H9 (cell line): Measurements from ENCODE around the gene PTTG2. TPM values are rescaled to one million over a fixed set of nuclear protein-coding genes. Genes with fewer than 3 reads are reported as not detected.

Experiments used
- DNase-seq: peaks from one replicate; pipeline ENCODE4 v3.0.0-alpha.2; 2017
- H2AFZ ChIP-seq: one replicate; pipeline ENCODE4 v1.6.1; 2013; ENCODE audit warnings: mild to moderate bottlenecking, low read length, control low read depth, moderate library complexity
- H2AK5ac ChIP-seq: 2 replicates; pipeline ENCODE4 v1.6.1; 2013; ENCODE audit warnings: low read length, control low read depth, mixed read lengths; ENCODE audit not compliant: insufficient read length
- H2BK120ac ChIP-seq: one replicate; pipeline ENCODE4 v1.6.1; 2013; ENCODE audit warnings: low read depth, mild to moderate bottlenecking, low read length, control low read depth, inconsistent platforms; ENCODE audit not compliant: poor library complexity, severe bottlenecking
- H2BK12ac ChIP-seq: 2 replicates; pipeline ENCODE4 v1.6.1; 2013; ENCODE audit warnings: low read length, control low read depth, mixed read lengths, low read depth; ENCODE audit not compliant: insufficient read length
- H2BK15ac ChIP-seq: 2 replicates; pipeline ENCODE4 v1.6.1; 2013; ENCODE audit warnings: low read depth, low read length, control low read depth
- H2BK20ac ChIP-seq: one replicate; pipeline ENCODE4 v1.6.1; 2013; ENCODE audit warnings: low read depth, mild to moderate bottlenecking, low read length, control low read depth, inconsistent platforms; ENCODE audit not compliant: poor library complexity, severe bottlenecking
- H2BK5ac ChIP-seq: 2 replicates; pipeline ENCODE4 v1.6.1; 2013; ENCODE audit warnings: low read length, control low read depth, mixed read lengths; ENCODE audit not compliant: insufficient read length
- H3K14ac ChIP-seq: 2 replicates; pipeline ENCODE4 v1.6.1; 2013; ENCODE audit warnings: low read length, control low read depth; ENCODE audit not compliant: insufficient read depth
- H3K18ac ChIP-seq: 2 replicates; pipeline ENCODE4 v1.6.1; 2013; ENCODE audit warnings: low read depth, mild to moderate bottlenecking, mixed read lengths, low read length, control low read depth; ENCODE audit not compliant: insufficient read length
- H3K23ac ChIP-seq: 2 replicates; pipeline ENCODE4 v1.6.1; 2013; ENCODE audit warnings: low read length, control low read depth, mixed read lengths, low read depth; ENCODE audit not compliant: insufficient read length
- H3K23me2 ChIP-seq: 2 replicates; pipeline ENCODE4 v1.6.1; 2013; ENCODE audit warnings: low read depth, mild to moderate bottlenecking, mixed read lengths, low read length, control low read depth; ENCODE audit not compliant: insufficient read length, poor library complexity, severe bottlenecking
- H3K27ac ChIP-seq: 2 replicates; pipeline ENCODE4 v1.5.1; 2013; ENCODE audit warnings: low read length, control low read depth, mixed read lengths, low read depth; ENCODE audit not compliant: insufficient read length
- H3K27me3 ChIP-seq: 2 replicates; pipeline ENCODE4 v1.6.1; 2013; ENCODE audit warnings: low read length, control low read depth, inconsistent platforms; ENCODE audit not compliant: insufficient read depth
- H3K4ac ChIP-seq: 2 replicates; pipeline ENCODE4 v1.6.1; 2013; ENCODE audit warnings: low read depth, mild to moderate bottlenecking, control low read depth, inconsistent platforms, low read length, moderate library complexity
- H3K4me1 ChIP-seq: 2 replicates; pipeline ENCODE4 v1.6.1; 2013; ENCODE audit warnings: low read length, control low read depth, inconsistent platforms; ENCODE audit not compliant: insufficient read depth
- H3K4me2 ChIP-seq: 2 replicates; pipeline ENCODE4 v1.6.1; 2013; ENCODE audit warnings: low read length, control low read depth, mixed read lengths; ENCODE audit not compliant: insufficient read length, insufficient read depth
- H3K56ac ChIP-seq: 2 replicates; pipeline ENCODE4 v1.6.1; 2013; ENCODE audit warnings: low read depth, mild to moderate bottlenecking, mixed read lengths, low read length, control low read depth; ENCODE audit not compliant: insufficient read length
- H3K79me1 ChIP-seq: 2 replicates; pipeline ENCODE4 v1.6.1; 2013; ENCODE audit warnings: low read depth, mild to moderate bottlenecking, moderate library complexity, low read length, control low read depth, inconsistent platforms; ENCODE audit not compliant: insufficient read depth, poor library complexity, severe bottlenecking
- H3K79me2 ChIP-seq: 2 replicates; pipeline ENCODE4 v1.6.1; 2013; ENCODE audit warnings: low read length, control low read depth, inconsistent platforms; ENCODE audit not compliant: insufficient read depth
- H3K9ac ChIP-seq: 2 replicates; pipeline ENCODE4 v1.6.1; 2013; ENCODE audit warnings: low read length, control low read depth, mixed read lengths; ENCODE audit not compliant: insufficient read length; ENCODE audit errors: extremely low read depth
- H3K9me3 ChIP-seq: one replicate; pipeline ENCODE4 v1.6.1; 2013; ENCODE audit warnings: low read depth, low read length, inconsistent platforms; ENCODE audit not compliant: control insufficient read depth
- H3T11ph ChIP-seq: one replicate; pipeline ENCODE4 v1.6.1; 2013; ENCODE audit warnings: mild to moderate bottlenecking, low read length, control low read depth, inconsistent platforms
- H4K20me1 ChIP-seq: one replicate; pipeline ENCODE4 v1.6.1; 2013; ENCODE audit not compliant: control insufficient read depth, insufficient read length, insufficient read depth
- H4K5ac ChIP-seq: 2 replicates; pipeline ENCODE4 v1.6.1; 2013; ENCODE audit warnings: low read depth, mild to moderate bottlenecking, mixed read lengths, low read length, control low read depth; ENCODE audit not compliant: insufficient read length
- H4K8ac ChIP-seq: replicated peaks from 2 replicates; pipeline ENCODE4 v1.6.1; 2013; ENCODE audit warnings: low read length, control low read depth, mixed read lengths, low read depth; ENCODE audit not compliant: insufficient read length
- H4K91ac ChIP-seq: 2 replicates; pipeline ENCODE4 v1.6.1; 2013; ENCODE audit warnings: low read depth, mild to moderate bottlenecking, moderate library complexity, mixed read lengths, low read length, control low read depth; ENCODE audit not compliant: insufficient read length
- H3K27ac Mint-ChIP-seq, 3 experiments: 2 replicates in 2 of 3; 3 replicates in 1 of 3; pipeline ENCODE4 v1.8.0; 2020 to 2021; ENCODE audit warnings: mixed read lengths in 3 of 3, mild to moderate bottlenecking in 1 of 3, moderate library complexity in 1 of 3
- H3K27me3 Mint-ChIP-seq: 2 replicates; pipeline ENCODE4 v1.8.0; 2021; ENCODE audit warnings: low read depth, mild to moderate bottlenecking, moderate library complexity, mixed read lengths
- H3K36me3 Mint-ChIP-seq, 3 experiments: 2 replicates in 2 of 3; 3 replicates in 1 of 3; pipeline ENCODE4 v1.8.0; 2020 to 2021; ENCODE audit warnings: low read depth in 3 of 3, mixed read lengths in 3 of 3; ENCODE audit not compliant: insufficient read depth in 1 of 3
- H3K4me1 Mint-ChIP-seq, 2 experiments: 2 replicates each; pipeline ENCODE4 v1.8.0; 2020; ENCODE audit warnings: mixed read lengths in 2 of 2
- H3K4me3 Mint-ChIP-seq, 2 experiments: 2 replicates in 1 of 2; 3 replicates in 1 of 2; pipeline ENCODE4 v1.8.0; 2020 to 2021; ENCODE audit warnings: mild to moderate bottlenecking in 2 of 2, mixed read lengths in 2 of 2, moderate library complexity in 1 of 2
- H3K9me3 Mint-ChIP-seq, 2 experiments: 2 replicates in 1 of 2; 3 replicates in 1 of 2; pipeline ENCODE4 v1.8.0; 2020; ENCODE audit warnings: mild to moderate bottlenecking in 2 of 2, mixed read lengths in 2 of 2, moderate library complexity in 1 of 2
- WGBS: extraction: QIAGEN DNeasy Blood & Tissue Kit; methylation state at CpG from one replicate; pipeline ENCODE4 v1.1.7; 2013; ENCODE audit warnings: missing lambda C conversion rate, low lambda C conversion rate, mixed read lengths; ENCODE audit not compliant: insufficient read length; ENCODE audit errors: extremely low coverage; 5-methylcytosine and 5-hydroxymethylcytosine counted together
- total RNA-seq: library from RNA; stranded (reverse); gene quantifications from 2 replicates; pipeline ENCODE4 v1.2.1, GENCODE V29; 2021
- TF ChIP-seq, protein P1 (sequence below): fragments of 200-600 bp; sonication (generic); conservative IDR thresholded peaks from 3 replicates; pipeline ENCODE4 v1.8.0; 2021; ENCODE audit warnings: antibody characterized with exemption, mild to moderate bottlenecking

PTTG2 gene
- total RNA-seq, 1 experiment from 2014 or later, result not detected

DNA sequence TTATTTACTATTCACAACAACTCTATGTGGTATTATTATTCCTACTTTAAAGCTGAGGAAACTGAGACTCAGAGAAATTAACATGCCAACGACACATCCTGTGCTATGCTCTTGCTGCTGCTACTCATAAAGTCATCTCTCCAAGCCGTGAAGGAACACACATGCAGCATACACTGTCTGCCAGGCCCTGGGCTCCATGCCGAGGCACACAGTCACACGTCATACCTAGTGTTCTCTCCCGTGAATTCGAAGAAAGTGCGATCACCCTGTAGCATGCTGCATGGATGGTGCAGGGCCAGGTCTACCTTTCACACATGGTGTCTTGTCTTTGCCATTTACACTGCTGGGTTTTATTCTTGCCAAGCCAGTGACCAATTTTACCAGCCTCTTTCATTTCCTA is 35.3 kb upstream of the PTTG2 start:
- H3K23me2 ChIP-seq, result no peaks in the 10 kb centered on the region
- no peaks in the 10 kb centered on the region for H3K79me1 ChIP-seq
- no CpG with 5 or more reads among the region's 7 CpGs for WGBS
- H3K9me3 ChIP-seq, result no peaks in the 10 kb centered on the region
- H3K23ac ChIP-seq, result no peak overlapping the region
- no peak overlapping the region for H2BK120ac ChIP-seq
- no peak overlapping the region for H2BK5ac ChIP-seq
- H3K18ac ChIP-seq, result no peak overlapping the region
- H3K27me3 Mint-ChIP-seq, result 0 out of 2 replicates have a peak, but pooled peaks cover 2% of the 10 kb centered on the region
- H3K9ac ChIP-seq, result no peak overlapping the region
- no peak overlapping the region for H3K4me3 Mint-ChIP-seq
- H2BK15ac ChIP-seq, result no peak overlapping the region
- H3K79me2 ChIP-seq, result no peaks in the 10 kb centered on the region
- H2BK12ac ChIP-seq, result no peak overlapping the region
- no peak overlapping the region for H4K5ac ChIP-seq
- H3K4me1 ChIP-seq, result no peaks in the 10 kb centered on the region
- no peak overlapping the region for H2BK20ac ChIP-seq
- no peaks in the 10 kb centered on the region for H3K36me3 Mint-ChIP-seq
- H3K56ac ChIP-seq, result no peak overlapping the region
- H4K20me1 ChIP-seq, result no peaks in the 10 kb centered on the region
- peaks cover 4 to 13% of the 10 kb centered on the region in 2 experiments; a peak in 3 of 4 replicates for H3K4me1 Mint-ChIP-seq
- no peak overlapping the region for H3K4ac ChIP-seq
- no peak overlapping the region for H3K4me2 ChIP-seq
- no peak overlapping the region for H3T11ph ChIP-seq
- TF ChIP-seq, protein P1, sequence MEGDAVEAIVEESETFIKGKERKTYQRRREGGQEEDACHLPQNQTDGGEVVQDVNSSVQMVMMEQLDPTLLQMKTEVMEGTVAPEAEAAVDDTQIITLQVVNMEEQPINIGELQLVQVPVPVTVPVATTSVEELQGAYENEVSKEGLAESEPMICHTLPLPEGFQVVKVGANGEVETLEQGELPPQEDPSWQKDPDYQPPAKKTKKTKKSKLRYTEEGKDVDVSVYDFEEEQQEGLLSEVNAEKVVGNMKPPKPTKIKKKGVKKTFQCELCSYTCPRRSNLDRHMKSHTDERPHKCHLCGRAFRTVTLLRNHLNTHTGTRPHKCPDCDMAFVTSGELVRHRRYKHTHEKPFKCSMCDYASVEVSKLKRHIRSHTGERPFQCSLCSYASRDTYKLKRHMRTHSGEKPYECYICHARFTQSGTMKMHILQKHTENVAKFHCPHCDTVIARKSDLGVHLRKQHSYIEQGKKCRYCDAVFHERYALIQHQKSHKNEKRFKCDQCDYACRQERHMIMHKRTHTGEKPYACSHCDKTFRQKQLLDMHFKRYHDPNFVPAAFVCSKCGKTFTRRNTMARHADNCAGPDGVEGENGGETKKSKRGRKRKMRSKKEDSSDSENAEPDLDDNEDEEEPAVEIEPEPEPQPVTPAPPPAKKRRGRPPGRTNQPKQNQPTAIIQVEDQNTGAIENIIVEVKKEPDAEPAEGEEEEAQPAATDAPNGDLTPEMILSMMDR, result no peak
- H2AK5ac ChIP-seq, result no peak overlapping the region
- H3K27ac ChIP-seq, result no peak overlapping the region
- no peaks in the 10 kb centered on the region for H3K9me3 Mint-ChIP-seq
- no peak overlapping the region for H4K8ac ChIP-seq
- no peak overlapping the region for H4K91ac ChIP-seq
- H3K27ac Mint-ChIP-seq, result peak overlapping the region in 2 of 3 experiments; percentile 24 to 38; a peak in 2 of 7 replicates
- peak overlapping the region; percentile 91; the same call in 1 of the 2 replicates for H3K14ac ChIP-seq
- DNase-seq, result no peak
- H3K27me3 ChIP-seq, result no peaks in the 10 kb centered on the region
- H2AFZ ChIP-seq, result no peak overlapping the region
